Measurements from ENCODE around the gene ARGLU1.

GRCh38 chr13:106491928-106492587, 75.9 kb downstream of the ARGLU1 start:
- no peak for TF ChIP-seq CTCF (optimal IDR thresholded peaks at IDR 0.05 in 1 of 3, IDR thresholded peaks at IDR 0.05 in 1 of 3, conservative IDR thresholded peaks at IDR 0.05 in 1 of 3; ENCODE audit: extremely low read depth in 1 of 3, insufficient read depth in 2 of 3, low read length in 3 of 3)
- no peak for TF ChIP-seq EZH2 (IDR thresholded peaks at IDR 0.05; ENCODE audit: low read length)
